ENCODE measurements around the gene PI4KA. TPM values are rescaled to one million over a fixed set of nuclear protein-coding genes. Genes with fewer than 3 reads are reported as not detected.

Gene PI4KA
- total RNA-seq, 4 donors from 2014 or later, result 76.5 to 164 (median 115) TPM

GRCh38 chr22:20890975-20891374 is 32.4 kb upstream of the PI4KA start:
- WGBS, 2 donors, result 93 to 94% methylated on average over 6 of the region's 6 CpGs

GRCh38 chr22:20889904-20890540 is 31.4 kb upstream of the PI4KA start:
- TF ChIP-seq POLR2A (IDR thresholded peaks at IDR 0.05), result no peak
- no peak for TF ChIP-seq CTCF (IDR thresholded peaks at IDR 0.05)
- TF ChIP-seq EP300 (IDR thresholded peaks at IDR 0.05), result no peak
- Histone ChIP-seq H3K4me1 (peaks cover 0 to 9% (median 0%) of the 10 kb centered on the region in 4 donors), H3K4me3 (no peak overlapping the region), H3K27ac (no peak overlapping the region), H3K36me3 (peaks cover 0 to 50% (median 3%) of the 10 kb centered on the region in 3 donors), H3K27me3 (no peaks in the 10 kb centered on the region), H3K9me3 (no peaks in the 10 kb centered on the region)
- DNase-seq (ENCODE audit: low spot score in 2 of 2), result no peak
- 94 to 95% methylated on average over 13 of the region's 13 CpGs for WGBS, 2 donors

More at GRCh38 chr22:20890975-20891374, 32.4 kb upstream of the PI4KA start:
- TF ChIP-seq EP300 (IDR thresholded peaks at IDR 0.05) (no peak), CTCF (IDR thresholded peaks at IDR 0.05) (no peak), POLR2A (IDR thresholded peaks at IDR 0.05) (no peak)
- Histone ChIP-seq H3K27me3 (no peaks in the 10 kb centered on the region), H3K4me1 (no peaks in the 10 kb centered on the region), H3K27ac (no peak overlapping the region), H3K9me3 (no peaks in the 10 kb centered on the region), H3K4me3 (no peak overlapping the region), H3K36me3 (peaks cover 0 to 47% (median 3%) of the 10 kb centered on the region in 3 donors)
- DNase-seq (ENCODE audit: low spot score in 2 of 2), result no peak

GRCh38 chr22:20889025-20889704 is 30.6 kb upstream of the PI4KA start:
- TF ChIP-seq EP300 (IDR thresholded peaks at IDR 0.05) (no peak), CTCF (IDR thresholded peaks at IDR 0.05) (no peak), POLR2A (IDR thresholded peaks at IDR 0.05) (no peak)
- no peaks in the 10 kb centered on the region for H3K9me3 ChIP-seq
- no peak for DNase-seq (ENCODE audit: low spot score in 2 of 2)
- WGBS, 2 donors, result 90 to 97% methylated on average over 6 of the region's 6 CpGs
- H3K36me3 ChIP-seq, result peaks cover 0 to 59% (median 3%) of the 10 kb centered on the region in 3 donors
- H3K4me3 ChIP-seq, result no peak overlapping the region
- no peak overlapping the region for H3K27ac ChIP-seq
- H3K4me1 ChIP-seq, result peaks cover 0 to 9% (median 0%) of the 10 kb centered on the region in 4 donors
- no peaks in the 10 kb centered on the region for H3K27me3 ChIP-seq

GRCh38 chr22:20887375-20887774 is 28.8 kb upstream of the PI4KA start:
- H3K4me3 ChIP-seq, result no peak overlapping the region
- 77 to 82% methylated on average over 5 of the region's 5 CpGs for WGBS, 2 donors

More at GRCh38 chr22:20887375-20887774, 28.8 kb upstream of the PI4KA start:
- Histone ChIP-seq H3K9me3 (no peaks in the 10 kb centered on the region), H3K27ac (no peak overlapping the region), H3K4me1 (peaks cover 0 to 9% (median 0%) of the 10 kb centered on the region in 4 donors), H3K36me3 (peaks cover 0 to 76% (median 7%) of the 10 kb centered on the region in 3 donors), H3K27me3 (no peaks in the 10 kb centered on the region)
- DNase-seq (ENCODE audit: low spot score in 2 of 2), result no peak
- TF ChIP-seq CTCF (IDR thresholded peaks at IDR 0.05) (no peak), EP300 (IDR thresholded peaks at IDR 0.05) (no peak), POLR2A (IDR thresholded peaks at IDR 0.05) (no peak)

Measured in tibial nerve (tissue), 4 donors.